Putamen (tissue), 1 donor: ENCODE measurements around the gene LIPN.

Experiments
- DNase-seq: peaks from one replicate; pipeline ENCODE4 v3.0.0-alpha.2; 2016; ENCODE audit warnings: low spot score

Gene LIPN

DNA sequence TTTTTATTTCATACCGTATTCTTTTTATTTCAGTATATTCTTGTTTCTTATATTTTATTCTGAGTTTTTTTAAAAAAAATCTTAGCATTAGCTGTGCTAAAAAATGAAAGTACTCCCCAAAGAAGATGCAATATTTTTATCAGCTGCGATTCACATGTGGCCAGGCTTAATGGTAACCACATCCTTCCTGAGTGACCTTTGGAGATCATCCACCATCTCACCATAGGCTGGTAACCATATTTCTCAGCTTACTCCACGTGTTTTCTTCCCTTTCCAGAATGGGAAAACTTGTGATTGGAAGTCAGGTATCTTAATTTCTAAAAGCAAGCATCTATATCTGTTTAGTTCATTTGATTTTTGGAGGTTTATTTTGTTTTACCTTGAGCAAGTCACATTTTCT, 23.9 kb downstream of the LIPN start:
- no peak for DNase-seq

DNA sequence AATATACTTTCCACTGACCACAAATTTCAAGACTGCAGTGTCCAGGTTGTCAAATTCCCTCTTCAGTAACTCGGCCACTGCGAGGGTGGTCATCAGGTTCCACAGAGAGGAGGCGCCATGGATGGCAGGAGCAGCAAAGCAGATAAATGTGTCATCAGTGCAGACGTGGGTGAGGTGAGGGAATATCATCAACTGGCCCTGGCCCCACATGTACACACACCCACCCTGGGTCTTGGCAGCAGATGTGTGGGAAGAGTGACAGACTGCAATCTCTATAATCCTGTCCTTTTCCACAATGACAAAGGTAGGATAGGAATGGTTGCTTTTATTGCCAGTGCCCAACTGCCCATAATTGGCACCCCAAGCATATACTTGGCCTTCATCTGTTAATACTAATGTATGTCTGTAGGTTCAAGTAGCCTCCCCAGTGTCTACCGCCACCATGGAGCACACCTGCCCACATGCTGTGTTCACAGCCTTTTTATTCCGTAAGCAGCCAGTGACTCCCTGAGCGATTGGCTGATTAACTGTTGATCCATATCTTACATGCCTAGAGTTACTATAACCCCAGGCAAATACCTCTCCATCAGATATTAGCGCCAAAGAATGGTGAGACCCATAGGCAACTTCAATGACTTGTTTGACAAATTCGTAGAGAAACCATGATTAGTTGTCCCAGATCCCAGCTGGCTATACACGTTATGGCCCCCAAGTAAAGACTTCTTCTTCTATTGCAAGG, 26.4 kb downstream of the LIPN start:
- DNase-seq = no peak

DNA sequence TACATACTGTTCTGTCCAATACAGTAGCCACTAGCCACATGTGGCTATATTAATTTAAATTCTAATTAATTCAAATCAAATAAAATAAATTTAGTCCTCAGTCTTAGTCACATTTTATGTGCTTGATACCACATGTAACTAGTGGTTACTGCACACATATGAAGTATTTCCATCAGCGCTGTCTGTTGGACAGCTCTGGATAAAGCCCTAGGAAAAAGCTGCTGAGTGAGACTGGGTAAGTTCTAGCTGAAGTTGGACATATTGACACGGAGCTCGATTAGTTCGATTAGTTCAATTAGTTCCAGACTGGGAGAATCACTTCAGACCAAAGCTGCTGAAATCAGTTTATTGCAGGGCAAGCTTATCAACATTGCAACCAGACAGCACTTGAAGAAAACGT, 27.6 kb downstream of the LIPN start:
- DNase-seq = no peak

DNA sequence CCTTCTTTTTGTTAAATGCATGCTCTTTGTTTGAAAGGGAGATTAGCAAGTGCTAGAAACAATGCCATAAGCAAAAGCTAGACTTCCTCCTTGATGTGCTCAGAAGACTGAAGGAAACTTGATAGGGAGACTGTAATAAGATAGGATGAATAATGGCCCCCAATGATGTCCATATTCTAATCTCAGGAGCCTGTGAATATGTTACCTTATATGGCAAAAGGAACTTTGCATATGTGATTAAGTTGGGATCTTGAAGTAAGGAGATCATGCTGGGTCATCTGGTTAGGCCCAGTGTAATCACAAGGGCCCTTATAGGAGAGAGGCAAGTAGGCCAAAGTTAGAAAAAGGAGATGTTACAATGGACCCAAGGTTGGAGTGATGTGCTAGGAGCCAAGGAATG, 29.1 kb downstream of the LIPN start:
- DNase-seq = no peak

DNA sequence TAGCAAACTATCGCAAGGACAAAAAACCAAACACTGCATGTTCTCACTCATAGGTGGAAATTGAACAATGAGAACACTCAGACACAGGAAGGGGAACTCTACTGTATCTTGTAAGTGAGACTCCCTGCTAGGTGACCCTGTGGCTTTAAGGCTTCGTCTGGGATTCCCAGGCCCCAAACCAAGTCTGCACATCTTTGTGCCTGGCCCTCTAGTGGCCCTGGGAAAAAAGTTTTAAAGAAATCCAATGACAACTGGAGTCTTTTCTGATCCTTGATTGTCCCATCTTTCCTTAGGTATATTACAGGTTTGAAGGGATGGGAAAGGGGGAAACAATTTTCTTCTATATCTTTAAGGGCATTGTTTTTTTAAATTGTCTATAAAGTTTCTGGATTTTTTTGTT, 32.1 kb downstream of the LIPN start:
- DNase-seq = no peak

DNA sequence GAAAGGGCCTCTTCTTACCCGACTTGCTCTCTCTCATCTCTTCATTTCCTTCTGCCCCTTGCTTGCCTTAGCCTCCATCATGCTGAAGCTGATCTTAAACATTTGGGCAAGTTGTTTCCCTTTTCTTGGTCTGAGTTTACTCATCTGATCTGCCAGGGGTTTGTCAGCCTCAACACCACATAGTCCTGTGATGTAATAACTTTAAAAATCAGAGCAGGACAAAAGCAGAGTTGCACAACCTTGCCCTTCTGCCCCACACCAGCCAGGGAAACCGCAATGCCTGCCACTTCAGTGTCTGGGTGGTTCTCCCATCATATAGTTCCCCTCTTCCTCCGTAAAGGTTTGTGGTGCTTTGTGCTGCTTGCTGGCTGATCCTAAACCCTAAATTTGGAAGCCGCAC, 32.8 kb downstream of the LIPN start:
- DNase-seq = peak; percentile 15

DNA sequence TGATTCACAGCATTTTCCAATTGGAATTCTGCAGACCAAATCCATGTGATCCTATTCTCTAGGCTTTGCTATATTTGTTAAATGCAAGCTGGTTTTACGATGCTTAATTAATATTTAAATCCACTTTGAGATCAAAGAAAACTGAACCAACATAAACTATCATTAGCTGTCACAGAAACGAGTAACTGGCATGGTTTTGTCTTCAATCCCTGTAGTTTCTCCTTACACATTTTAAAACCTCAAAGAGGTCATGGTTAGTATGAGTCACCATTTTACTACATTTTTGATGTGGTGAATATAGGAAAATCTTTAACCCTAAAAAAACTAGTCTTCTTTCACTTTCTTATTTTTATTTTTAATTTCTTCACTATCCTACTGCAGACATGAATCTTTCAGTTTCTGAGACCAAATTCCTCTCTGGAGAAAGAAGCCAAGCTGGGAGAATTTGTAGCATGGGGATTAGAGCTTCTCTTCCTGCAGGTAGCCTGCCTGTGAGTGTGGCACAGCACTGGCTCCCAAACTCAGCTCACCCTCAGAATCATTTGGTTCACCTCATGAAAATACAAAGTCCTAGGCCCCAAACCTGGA, 34.0 kb downstream of the LIPN start:
- DNase-seq = no peak

DNA sequence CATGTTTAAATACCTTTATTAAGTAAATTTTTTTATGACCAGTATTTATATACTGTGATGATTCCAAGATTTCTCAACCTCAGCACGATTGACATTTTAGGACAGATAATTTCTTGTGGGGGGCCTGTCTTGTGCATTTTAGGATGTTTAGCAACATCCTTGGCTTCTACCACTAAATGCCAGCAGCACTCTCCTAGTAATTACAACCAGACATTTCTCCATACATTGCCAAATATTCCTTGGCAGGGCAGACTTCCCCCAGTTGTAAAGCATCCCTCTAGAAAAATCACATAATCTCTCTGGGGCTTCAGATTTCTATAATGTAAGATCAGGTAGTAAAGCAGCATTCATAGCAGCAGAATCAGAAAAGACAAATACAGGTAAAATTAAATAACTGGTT, 34.9 kb downstream of the LIPN start:
- DNase-seq = no peak

DNA sequence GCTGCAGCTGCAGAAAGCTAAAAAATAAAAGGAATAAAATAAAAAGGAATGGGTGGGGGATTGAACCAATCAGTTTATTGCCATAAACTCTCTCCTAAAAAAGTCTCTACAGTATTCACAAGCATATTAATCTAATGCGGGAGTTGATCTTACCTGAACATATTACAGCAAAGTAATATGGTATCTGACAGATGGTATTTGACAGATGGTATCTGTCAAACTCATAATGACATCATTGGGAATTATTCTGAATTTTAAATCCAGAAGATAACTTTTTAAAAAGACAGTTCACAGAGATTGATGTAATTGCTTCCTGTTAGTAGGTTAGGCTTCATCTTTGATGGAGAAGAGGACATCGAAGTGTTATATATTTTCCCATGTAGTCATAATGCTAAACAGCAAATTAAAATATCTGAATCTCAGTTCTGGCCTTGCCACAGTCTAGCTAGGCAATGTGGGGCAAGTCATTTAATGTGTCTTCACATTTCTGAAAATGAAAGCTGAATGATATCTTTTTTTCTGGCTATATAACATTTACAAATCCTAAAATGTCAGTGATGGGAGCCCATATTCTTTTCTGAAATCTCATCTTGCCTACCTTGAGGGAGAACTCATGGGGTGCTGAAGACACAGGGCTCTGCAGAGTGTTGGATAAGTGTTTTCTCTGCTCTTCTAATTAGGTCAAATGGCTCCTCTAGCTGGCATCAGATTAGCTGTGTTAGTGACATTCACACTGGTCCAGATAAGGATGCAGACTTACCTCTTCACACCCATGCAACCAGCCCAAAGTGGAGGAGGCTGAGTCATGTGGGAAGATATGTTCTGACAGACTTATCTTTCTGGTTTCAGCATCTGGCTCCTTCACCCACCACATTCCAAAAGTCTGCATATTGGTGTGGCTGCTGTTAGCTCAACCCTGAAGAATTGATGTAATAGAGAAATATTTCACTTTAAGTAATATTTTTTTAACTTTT, 40.6 kb downstream of the LIPN start:
- no peak for DNase-seq

DNA sequence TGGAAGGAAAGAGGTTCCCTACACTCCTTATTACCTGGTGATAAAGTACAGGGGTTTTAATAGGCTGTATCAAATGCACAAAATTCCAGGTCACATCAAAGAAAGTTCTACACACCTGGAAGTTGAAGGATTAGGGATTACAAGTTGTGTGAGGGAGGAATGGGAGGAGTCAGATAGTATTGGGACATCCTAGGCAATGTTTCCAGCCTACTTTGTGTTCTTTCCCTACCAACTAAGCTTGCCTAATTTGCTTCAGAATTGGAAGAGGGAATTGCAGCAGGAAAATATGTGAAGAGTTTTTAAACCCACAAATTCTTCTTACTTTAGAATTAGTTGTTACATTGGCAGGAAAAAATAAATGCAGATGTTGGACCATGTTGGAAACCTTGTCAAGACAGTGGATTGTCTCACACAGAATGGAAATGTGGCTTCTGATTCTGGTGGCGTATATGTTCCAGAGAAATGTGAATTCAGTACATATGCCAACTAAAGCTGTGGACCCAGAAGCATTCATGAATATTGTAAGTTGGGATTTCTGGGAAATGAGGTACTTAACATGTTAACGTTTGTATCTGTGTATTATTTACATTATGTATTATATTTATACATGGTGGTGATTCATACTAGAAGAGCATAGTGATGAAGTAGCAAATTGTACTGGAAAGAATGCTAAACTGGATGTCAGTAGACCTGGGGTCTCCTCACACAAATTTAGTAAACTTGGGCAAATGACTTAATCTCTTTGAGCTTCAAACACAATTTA, 42.9 kb downstream of the LIPN start, which contains the start of gene LIPM:
Gene LIPM (plus strand): TSS at position 208 of the 763 bp plus-strand sequence. CDS start 167 bp downstream, at position 375.
- no peak for DNase-seq

DNA sequence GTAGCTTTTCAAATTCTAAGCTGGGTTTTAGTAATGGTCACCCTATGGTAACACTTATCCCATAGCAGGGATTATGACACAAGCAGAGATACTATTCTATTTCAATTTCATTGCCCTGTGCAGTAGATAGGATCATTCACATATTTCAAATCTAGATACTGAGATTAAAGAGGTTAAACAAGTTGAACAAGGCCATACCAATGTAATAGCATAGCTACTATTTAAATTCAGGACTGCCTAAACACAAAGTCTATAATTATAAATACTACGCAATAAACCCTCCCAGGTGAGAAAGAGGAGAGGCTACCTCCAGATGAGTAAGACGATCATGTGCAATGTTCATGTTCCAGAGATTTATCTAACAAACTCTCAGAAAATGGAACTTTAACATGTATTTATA, 43.8 kb downstream of the LIPN start:
- no peak for DNase-seq

DNA sequence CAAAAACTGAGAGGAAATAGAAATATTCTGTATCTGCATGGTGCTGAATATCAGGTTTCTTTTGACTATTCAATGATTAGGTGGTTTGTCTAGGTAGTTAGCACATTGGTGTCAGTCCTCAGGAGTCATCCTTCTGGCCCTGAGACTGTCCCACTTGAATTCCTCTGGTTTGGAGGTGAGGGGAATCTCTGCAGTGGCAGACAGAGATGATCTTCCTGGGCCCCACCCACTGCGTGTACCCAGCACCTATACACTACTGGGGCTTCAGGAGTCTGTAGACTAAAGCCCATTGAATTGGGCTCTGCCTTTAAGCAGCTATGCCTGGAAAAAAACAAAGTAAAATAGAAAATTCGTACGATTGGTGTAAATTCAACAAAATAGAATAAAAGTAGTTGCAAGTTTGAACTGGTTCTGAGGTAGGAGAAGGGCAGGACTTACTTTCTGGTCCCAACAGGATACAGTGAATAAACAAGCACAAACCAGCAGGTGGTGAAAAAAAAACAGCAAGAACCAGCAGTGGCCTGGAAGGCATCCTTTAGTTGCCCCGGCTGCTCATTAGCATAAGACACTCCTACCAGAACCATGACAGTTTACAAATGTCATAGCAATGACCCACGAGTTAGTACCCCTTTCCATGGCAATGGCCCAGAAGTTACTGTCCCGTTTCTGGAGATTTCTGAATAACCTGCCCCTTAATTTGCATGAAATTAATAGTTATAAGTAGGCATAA, 44.4 kb downstream of the LIPN start:
- no peak for DNase-seq

DNA sequence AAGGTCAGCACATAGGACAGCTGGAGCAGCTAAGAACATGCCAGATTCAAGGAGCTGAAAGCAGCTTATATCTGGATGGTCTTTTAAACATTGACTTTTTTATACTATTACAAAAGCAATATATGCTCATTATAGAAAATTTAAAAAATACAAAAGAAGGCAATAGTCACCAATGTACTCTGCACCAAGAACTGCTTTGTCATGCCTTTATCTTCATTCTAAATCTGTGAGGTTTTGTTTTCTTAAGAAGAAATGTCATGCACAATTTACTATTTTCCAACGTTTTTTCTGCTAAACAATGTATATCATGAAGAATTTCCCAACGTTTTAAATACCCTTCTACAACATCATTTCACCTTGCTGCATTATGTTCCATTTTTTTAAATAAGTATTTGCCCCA, 45.5 kb downstream of the LIPN start:
- DNase-seq = no peak

DNA sequence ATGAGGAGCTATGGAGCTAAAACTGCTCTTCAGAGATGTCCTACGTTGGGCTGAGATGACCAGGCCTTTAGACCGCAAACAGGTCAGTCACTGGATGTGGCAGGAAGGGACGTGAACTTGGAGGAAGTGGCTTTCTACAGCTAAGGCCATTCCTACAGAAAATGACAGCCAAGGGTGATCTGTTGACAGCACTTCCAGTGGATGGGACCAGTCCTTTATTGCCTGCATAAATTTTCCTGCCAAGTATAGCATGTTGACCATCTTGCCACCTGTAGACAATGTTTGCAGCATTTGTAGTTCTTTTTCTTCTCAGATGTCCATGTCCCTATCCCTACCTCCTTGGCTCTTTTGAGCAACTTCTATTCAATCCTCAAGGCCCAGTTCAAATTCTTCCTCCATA, 46.1 kb downstream of the LIPN start:
- no peak for DNase-seq

DNA sequence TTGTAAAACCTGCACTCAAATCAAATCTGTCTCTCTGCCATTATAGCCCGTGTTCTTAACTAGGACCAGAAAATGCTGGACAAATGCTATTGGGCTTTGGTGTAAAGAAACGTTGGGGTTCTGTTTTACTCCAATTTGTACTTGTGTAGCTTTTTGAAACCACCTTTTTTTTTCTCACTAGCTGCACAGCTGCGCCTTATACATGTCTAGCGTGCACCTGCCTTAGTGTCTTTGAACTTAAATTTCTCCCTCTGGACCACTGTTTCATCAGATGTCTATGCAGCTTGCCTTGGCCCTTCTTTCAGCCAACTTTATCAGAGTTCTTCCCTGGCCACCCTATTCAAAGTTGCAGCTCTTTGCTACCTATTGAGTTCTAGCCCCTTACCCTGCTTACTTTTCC, 49.8 kb downstream of the LIPN start:
- no peak for DNase-seq

DNA sequence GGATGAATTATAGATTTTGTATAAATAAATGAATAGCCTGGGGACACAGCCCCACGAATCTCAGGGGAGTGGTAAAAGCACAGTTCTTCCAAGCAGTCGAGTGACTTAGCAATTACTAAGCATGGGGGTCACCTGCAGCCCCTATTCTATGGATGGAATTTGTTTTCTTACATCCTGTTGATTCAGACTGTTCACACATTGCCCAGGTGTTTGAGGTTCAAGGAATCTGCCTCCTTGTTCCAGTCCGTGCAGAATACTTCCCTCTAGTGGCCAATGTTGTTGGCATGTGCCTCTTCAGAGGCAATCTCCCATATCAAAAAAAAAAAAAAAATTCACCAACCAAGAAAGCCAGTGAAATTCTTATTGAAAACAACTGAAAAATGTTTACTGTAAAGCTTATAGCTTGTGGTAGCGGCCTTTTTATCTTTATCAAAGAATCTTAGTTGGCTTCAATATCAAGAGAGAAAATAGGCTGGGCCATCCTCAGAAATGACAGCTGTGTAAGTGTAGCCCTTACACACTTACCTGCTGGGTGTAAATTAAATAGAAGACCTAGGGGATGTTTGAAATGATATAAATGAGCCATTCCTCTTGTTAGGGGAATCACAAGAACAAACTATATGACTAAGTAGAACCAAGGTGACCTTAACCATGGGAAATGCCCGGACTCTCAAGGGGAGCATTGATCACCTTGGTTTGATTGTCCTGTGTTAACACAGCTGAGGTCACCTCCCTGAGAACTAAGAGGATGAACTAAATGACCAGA, 50.6 kb downstream of the LIPN start:
- peak; percentile 17 for DNase-seq

DNA sequence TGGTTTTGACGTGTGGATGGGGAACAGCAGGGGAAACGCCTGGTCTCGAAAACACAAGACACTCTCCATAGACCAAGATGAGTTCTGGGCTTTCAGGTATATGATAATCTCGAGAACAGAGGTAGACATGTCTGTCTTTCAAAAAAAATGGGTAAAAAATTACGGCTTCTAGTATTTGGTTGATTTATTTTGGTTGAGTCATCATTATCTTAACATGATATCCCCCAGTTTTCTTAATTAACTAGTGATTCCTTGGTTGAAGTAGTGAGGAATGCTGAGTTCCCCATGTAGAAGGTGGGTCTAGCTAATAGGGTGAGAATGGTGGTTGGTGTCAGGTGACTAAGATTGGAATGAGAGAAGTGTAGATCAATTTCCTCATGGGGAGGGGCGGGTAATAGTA, 53.4 kb downstream of the LIPN start:
- no peak for DNase-seq

DNA sequence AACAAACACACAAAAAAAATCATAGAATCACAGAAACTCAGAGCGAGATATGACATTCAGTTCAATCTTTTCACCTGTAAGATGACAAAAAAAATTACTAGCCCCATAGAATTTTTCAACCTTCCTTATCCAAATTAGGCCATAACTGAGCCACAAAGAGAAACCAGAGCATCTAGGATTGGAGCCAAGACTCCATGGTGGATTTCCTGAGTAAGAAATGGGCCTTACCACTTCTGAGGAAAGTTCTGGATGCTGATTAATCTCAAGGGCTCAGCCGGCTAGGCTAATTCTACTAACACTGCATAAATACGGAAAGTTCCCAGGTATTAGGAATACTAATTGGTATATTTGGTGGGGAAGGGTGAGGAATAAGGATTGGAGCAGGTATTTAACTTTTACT, 59.5 kb downstream of the LIPN start:
- DNase-seq = no peak

DNA sequence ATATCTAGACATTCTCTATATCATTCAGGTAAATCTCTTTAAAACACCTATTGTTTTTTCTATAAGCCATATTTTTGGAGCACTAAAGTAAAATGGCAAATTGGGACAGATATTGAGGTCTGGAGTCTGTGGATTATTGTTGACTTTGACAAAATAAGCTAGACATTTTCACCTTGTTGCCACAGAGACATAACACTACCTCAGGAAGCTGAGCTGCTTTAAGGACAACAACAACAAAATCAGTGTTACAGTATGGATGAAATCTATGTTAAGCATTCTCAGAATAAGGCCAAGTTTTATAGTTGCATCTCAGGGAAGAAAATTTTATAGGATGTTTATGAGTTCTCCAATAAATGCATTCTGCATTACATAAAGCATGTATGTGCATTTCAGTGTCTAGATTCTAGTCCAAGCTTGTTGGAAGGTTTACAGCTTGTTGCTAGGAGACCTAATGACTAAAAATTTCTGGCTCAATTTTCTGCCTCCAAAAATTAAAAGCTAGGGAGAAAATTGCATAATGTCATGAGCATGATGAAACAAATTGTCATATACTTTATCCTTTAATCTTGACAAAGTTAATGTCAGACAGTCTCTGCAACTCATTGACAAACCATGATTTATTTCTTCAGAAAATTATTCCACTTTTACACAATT, 61.1 kb downstream of the LIPN start:
- peak; percentile 19 for DNase-seq

DNA sequence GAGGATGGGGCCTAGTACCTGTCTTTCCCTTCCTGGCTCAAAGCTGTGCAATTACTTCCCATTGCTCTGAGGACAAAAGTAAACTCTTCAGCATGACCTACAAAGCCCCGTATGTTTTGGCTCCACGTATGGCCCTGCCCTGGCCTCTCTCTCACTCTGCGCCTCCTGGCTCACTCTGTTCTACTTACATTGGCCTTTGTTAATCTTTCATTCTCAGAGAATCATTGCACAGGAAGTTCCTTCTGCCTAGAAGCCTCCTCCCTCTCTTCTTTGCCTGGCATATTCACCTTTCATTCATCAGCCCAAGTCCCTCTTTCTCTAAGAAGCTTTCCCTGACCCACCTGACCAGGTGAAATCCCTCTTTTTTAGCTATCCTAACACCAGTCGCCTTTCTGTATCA, 66.6 kb downstream of the LIPN start:
- no peak for DNase-seq
